Astrocyte (in vitro differentiated cells and primary cell): Measurements from ENCODE around the gene VPS35. TPM values are rescaled to one million over a fixed set of nuclear protein-coding genes. Genes with fewer than 3 reads are reported as not detected.

ENCODE experiments used
- DNase-seq: peaks from one replicate; pipeline ENCODE4 v3.0.0-alpha.2; 2010; ENCODE audit warnings: low read depth
- FAIRE-seq: peaks from 2 replicates; lab custom pipeline; 2011; peaks lifted over from hg19 to GRCh38; lab: Jason Lieb, UNC
- H2AFZ ChIP-seq: 2 replicates; pipeline ENCODE4 v1.6.0; 2012; ENCODE audit warnings: low read depth, low read length, inconsistent platforms
- H3K27ac ChIP-seq: 2 replicates; pipeline ENCODE4 v1.5.1; 2011; ENCODE audit warnings: low read depth, low read length, inconsistent platforms
- H3K27me3 ChIP-seq: 2 replicates; pipeline ENCODE4 v1.6.0; 2011; ENCODE audit warnings: low read length, inconsistent platforms; ENCODE audit not compliant: insufficient read depth
- H3K36me3 ChIP-seq: 2 replicates; pipeline ENCODE4 v1.5.1; 2011; ENCODE audit warnings: low read length, inconsistent platforms; ENCODE audit not compliant: insufficient read depth
- H3K4me1 ChIP-seq: 2 replicates; pipeline ENCODE4 v1.5.1; 2011; ENCODE audit warnings: low read length, inconsistent platforms; ENCODE audit not compliant: insufficient read depth
- H3K4me2 ChIP-seq: 2 replicates; pipeline ENCODE4 v1.6.0; 2012; ENCODE audit warnings: low read length, inconsistent platforms
- H3K4me3 ChIP-seq: 2 replicates; pipeline ENCODE4 v1.5.1; 2011; ENCODE audit warnings: low read depth, mild to moderate bottlenecking, low read length, inconsistent platforms; ENCODE audit not compliant: insufficient read depth
- H3K79me2 ChIP-seq: 2 replicates; pipeline ENCODE4 v1.6.0; 2012; ENCODE audit warnings: mild to moderate bottlenecking, low read length, inconsistent platforms; ENCODE audit not compliant: insufficient read depth
- H3K9ac ChIP-seq: 2 replicates; pipeline ENCODE4 v1.6.0; 2012; ENCODE audit warnings: mild to moderate bottlenecking, low read length, inconsistent platforms
- H3K9me3 ChIP-seq: 2 replicates; pipeline ENCODE4 v1.5.1; 2012; ENCODE audit warnings: low read depth, mild to moderate bottlenecking, low read length, inconsistent platforms; ENCODE audit not compliant: insufficient read depth
- H4K20me1 ChIP-seq: 2 replicates; pipeline ENCODE4 v1.6.0; 2012; ENCODE audit warnings: low read length, inconsistent platforms; ENCODE audit not compliant: insufficient read depth
- H3K27ac Mint-ChIP-seq: one replicate; pipeline ENCODE4 v1.8.0; 2021; ENCODE audit warnings: mild to moderate bottlenecking, mixed read lengths; ENCODE audit not compliant: unreplicated experiment
- H3K27me3 Mint-ChIP-seq: one replicate; pipeline ENCODE4 v1.8.0; 2021; ENCODE audit warnings: low read depth, mixed read lengths; ENCODE audit not compliant: unreplicated experiment
- H3K36me3 Mint-ChIP-seq: one replicate; pipeline ENCODE4 v1.8.0; 2021; ENCODE audit warnings: low read depth, mixed read lengths; ENCODE audit not compliant: unreplicated experiment
- H3K4me1 Mint-ChIP-seq: one replicate; pipeline ENCODE4 v1.8.0; 2021; ENCODE audit warnings: low read depth, mixed read lengths; ENCODE audit not compliant: unreplicated experiment
- H3K4me3 Mint-ChIP-seq: one replicate; pipeline ENCODE4 v1.8.0; 2021; ENCODE audit warnings: mild to moderate bottlenecking, moderate library complexity, mixed read lengths; ENCODE audit not compliant: unreplicated experiment
- H3K9me3 Mint-ChIP-seq: one replicate; pipeline ENCODE4 v1.8.0; 2021; ENCODE audit warnings: mild to moderate bottlenecking, mixed read lengths; ENCODE audit not compliant: unreplicated experiment
- EZH2 ChIP-seq: IDR thresholded peaks from 2 replicates; pipeline ENCODE4 v1.6.1; 2012; ENCODE audit warnings: mild to moderate bottlenecking, low read length, inconsistent platforms; ENCODE audit not compliant: insufficient read depth
- total RNA-seq: library from RNA; stranded (reverse); gene quantifications from 2 replicates; pipeline ENCODE4 v1.2.1, GENCODE V29; 2021
- TF ChIP-seq, protein P1 (sequence below): IDR thresholded peaks from 2 replicates; pipeline ENCODE4 v1.5.1; 2011; ENCODE audit warnings: low read depth, mild to moderate bottlenecking, inconsistent platforms, low read length, moderate library complexity; ENCODE audit not compliant: insufficient read depth

VPS35 gene
- total RNA-seq, 1 donor from 2014 or later = 135 TPM

GRCh38 chr16:46621006-46621933 is 67.7 kb downstream of the VPS35 start, which contains the start of gene SHCBP1:
Gene SHCBP1 (minus strand): TSS chr16:46621379. CDS start chr16:46621359, 20 bp downstream.
- peak within 1 kb of the TSS; percentile 91 for H3K9ac ChIP-seq
- no peaks in the 10 kb centered on the region for H3K27me3 Mint-ChIP-seq
- FAIRE-seq = no peak
- no peak for TF ChIP-seq EZH2
- TF ChIP-seq, protein P1, sequence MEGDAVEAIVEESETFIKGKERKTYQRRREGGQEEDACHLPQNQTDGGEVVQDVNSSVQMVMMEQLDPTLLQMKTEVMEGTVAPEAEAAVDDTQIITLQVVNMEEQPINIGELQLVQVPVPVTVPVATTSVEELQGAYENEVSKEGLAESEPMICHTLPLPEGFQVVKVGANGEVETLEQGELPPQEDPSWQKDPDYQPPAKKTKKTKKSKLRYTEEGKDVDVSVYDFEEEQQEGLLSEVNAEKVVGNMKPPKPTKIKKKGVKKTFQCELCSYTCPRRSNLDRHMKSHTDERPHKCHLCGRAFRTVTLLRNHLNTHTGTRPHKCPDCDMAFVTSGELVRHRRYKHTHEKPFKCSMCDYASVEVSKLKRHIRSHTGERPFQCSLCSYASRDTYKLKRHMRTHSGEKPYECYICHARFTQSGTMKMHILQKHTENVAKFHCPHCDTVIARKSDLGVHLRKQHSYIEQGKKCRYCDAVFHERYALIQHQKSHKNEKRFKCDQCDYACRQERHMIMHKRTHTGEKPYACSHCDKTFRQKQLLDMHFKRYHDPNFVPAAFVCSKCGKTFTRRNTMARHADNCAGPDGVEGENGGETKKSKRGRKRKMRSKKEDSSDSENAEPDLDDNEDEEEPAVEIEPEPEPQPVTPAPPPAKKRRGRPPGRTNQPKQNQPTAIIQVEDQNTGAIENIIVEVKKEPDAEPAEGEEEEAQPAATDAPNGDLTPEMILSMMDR = no peak
- no peaks in the 10 kb centered on the region for H3K4me1 Mint-ChIP-seq
- H3K9me3 Mint-ChIP-seq = no peaks in the 10 kb centered on the region
- H3K27ac ChIP-seq = peak within 1 kb of the TSS; percentile 65
- peak within 1 kb of the TSS; percentile 93 for H3K4me3 ChIP-seq
- H3K36me3 ChIP-seq = peaks cover 13% of the 10 kb centered on the region
- H4K20me1 ChIP-seq = no peaks in the 10 kb centered on the region
- peak within 1 kb of the TSS; percentile 12 for H3K27ac Mint-ChIP-seq
- H3K79me2 ChIP-seq = peaks cover 44% of the 10 kb centered on the region
- H3K4me3 Mint-ChIP-seq = peak within 1 kb of the TSS; percentile 91
- H3K27me3 ChIP-seq = no peaks in the 10 kb centered on the region
- H3K4me2 ChIP-seq = peak within 1 kb of the TSS; percentile 92
- peak; percentile 71 for DNase-seq
- no peaks in the 10 kb centered on the region for H3K36me3 Mint-ChIP-seq
- peak within 1 kb of the TSS; percentile 83 for H2AFZ ChIP-seq
- no peaks in the 10 kb centered on the region for H3K9me3 ChIP-seq
- H3K4me1 ChIP-seq = no peaks in the 10 kb centered on the region

DNA sequence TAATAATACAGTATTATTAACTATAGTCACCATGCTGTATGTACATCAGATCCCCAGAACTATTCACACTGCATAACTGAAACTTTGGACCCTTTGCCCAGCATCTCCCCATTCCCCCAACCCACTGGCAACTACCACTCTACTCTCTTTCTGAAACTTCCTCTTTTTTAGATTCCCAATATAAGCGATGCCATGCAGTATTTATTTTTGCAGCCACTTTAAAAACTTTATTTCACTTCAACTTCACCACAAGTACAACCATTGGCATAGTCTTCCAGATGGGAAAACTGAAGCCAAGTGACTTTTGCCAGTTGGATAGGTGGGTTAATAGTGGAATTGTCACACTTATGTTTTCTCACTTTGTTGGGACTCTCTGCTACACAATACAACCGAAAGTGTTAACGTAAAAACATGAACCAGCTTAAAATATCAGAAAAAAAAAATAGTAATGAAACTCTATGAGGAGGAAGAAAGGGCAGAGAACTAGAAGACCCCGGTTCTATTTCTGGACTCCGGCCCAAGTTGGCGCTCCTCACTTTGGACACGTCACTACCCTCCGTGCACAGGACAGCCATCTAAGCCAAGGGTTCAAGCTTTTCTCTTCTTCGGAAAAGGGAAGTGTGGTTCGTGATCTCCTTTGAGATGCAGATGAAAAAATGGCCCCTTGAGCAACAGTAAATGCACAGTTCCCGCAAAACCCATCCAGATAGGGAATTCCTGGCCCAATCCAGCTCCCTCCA is 68.5 kb downstream of the VPS35 start:
- Histone ChIP-seq H3K9ac (peak overlapping the region; percentile 91), H2AFZ (peak overlapping the region; percentile 83), H3K27me3 (no peaks in the 10 kb centered on the region), H3K4me2 (peak overlapping the region; percentile 92), H3K4me1 (no peaks in the 10 kb centered on the region), H3K27ac (peak overlapping the region; percentile 65), H3K36me3 (peaks cover 18% of the 10 kb centered on the region), H4K20me1 (no peaks in the 10 kb centered on the region), H3K9me3 (no peaks in the 10 kb centered on the region), H3K79me2 (peaks cover 46% of the 10 kb centered on the region), H3K4me3 (peak overlapping the region; percentile 93)
- Mint-ChIP-seq H3K4me3 (peak overlapping the region; percentile 91), H3K36me3 (no peaks in the 10 kb centered on the region), H3K27me3 (no peaks in the 10 kb centered on the region), H3K9me3 (no peaks in the 10 kb centered on the region), H3K27ac (no peak overlapping the region), H3K4me1 (no peaks in the 10 kb centered on the region)
- TF ChIP-seq, protein P1 = no peak
- TF ChIP-seq EZH2 = no peak
- DNase-seq = no peak
- FAIRE-seq = no peak
